ENCODE results near the gene DOK5. TPM values are rescaled to one million over a fixed set of nuclear protein-coding genes. Genes with fewer than 3 reads are reported as not detected.
A peak's percentile ranks its signal among the peaks of the same experiment; 100 is the strongest.

DOK5 gene
- total and polyA plus RNA-seq, 2 of the 8 experiments (the other 6 are each of a cell fraction or from before 2014, with no cell fraction given) = 8.9 to 15.0 TPM

DNA sequence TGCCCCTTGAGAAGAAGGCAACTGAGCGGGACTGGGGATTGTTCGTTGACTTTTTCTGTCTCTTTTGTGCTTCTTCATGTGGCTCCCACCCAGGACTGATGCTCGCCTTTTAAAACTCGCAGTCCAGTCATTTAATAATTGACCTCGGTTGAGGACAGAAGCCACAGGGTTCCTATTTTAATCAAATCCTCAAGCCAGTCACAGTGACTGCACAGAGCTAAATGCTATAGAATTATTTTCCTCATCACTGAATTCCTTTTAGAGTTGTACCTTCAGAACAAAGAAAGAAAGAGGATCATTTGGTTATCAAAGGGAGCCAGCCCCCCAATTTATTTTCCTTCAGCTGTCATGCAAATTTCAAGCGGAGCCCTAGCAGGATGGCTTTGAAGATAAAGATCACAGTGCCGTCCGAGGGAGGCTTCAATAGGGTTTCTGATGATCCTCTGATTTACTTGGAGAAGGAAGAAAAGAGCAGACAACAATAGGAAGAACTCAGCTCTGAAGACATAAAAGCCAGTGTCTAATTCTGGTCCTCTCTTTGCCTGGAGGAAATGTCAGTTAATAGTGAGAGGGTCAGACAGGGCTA, 186.6 kb downstream of the DOK5 start:
- DNase-seq (ENCODE audit: low read depth in 1 of 2, low spot score in 2 of 2) = no peak
- H2BK5ac ChIP-seq (ENCODE audit: low read depth, low read length) = no peak overlapping the region
- H3K4me2 ChIP-seq (ENCODE audit: insufficient read depth in 1 of 2, low read depth in 2 of 2, low read length in 2 of 2) = peak overlapping the region; percentile 12 to 15; a peak in 2 of 4 replicates
- no peak overlapping the region for H3K18ac ChIP-seq (ENCODE audit: extremely low read depth, low read length)
- no peak overlapping the region for H3K27ac ChIP-seq (ENCODE audit: low read depth, low read length)
- no peak for FAIRE-seq
- H3K27me3 ChIP-seq (replicated peaks in 1 of 4; ENCODE audit: control insufficient read depth in 3 of 4, extremely low read depth in 1 of 4, insufficient read depth in 3 of 4, low read length in 3 of 4) = peaks cover 2 to 11% (median 4%) of the 10 kb centered on the region in 4 experiments; a peak in 5 of 7 replicates
- no peak overlapping the region for H3K23ac ChIP-seq (ENCODE audit: insufficient read length)
- no peak overlapping the region for H2AFZ ChIP-seq (ENCODE audit: low read length)
- no peak overlapping the region for H2BK12ac ChIP-seq (ENCODE audit: low read depth, low read length)
- H3K9me3 ChIP-seq (ENCODE audit: insufficient read depth in 2 of 2, low read depth in 1 of 2, low read length in 1 of 2) = no peaks in the 10 kb centered on the region
- H2AK5ac ChIP-seq (ENCODE audit: low read depth, low read length) = no peak overlapping the region
- H3K14ac ChIP-seq (ENCODE audit: insufficient read length) = no peak overlapping the region
- no peaks in the 10 kb centered on the region for H3K23me2 ChIP-seq (ENCODE audit: low read depth, low read length)
- H3K4me1 ChIP-seq (replicated peaks in 1 of 4; ENCODE audit: control insufficient read depth in 3 of 4, insufficient read depth in 4 of 4, low read length in 3 of 4) = peaks cover 0 to 4% (median 3%) of the 10 kb centered on the region in 4 experiments; a peak in 3 of 7 replicates
- no peaks in the 10 kb centered on the region for H4K20me1 ChIP-seq (replicated peaks in 1 of 2; ENCODE audit: control insufficient read depth in 1 of 2, insufficient read depth in 2 of 2, low read length in 2 of 2)
- H3K36me3 ChIP-seq (ENCODE audit: control insufficient read depth in 2 of 4, insufficient read depth in 4 of 4, low read length in 3 of 4) = no peaks in the 10 kb centered on the region
- H2BK120ac ChIP-seq (replicated peaks; ENCODE audit: low read depth, low read length) = no peak overlapping the region
- no peak overlapping the region for H2BK15ac ChIP-seq (ENCODE audit: low read length)
- H3K4me3 ChIP-seq (ENCODE audit: extremely low read depth in 1 of 4, insufficient read depth in 2 of 4, low read depth in 3 of 4, low read length in 4 of 4) = no peak overlapping the region
- CTCF ChIA-PET (ENCODE audit: partially characterized antibody) = interaction anchor here (1.2 to 1.3 kb wide), 2 partner anchors 19 kb away, joined by 5 to 6 read pairs; no protein-coding TSS in a partner anchor
- H3K79me1 ChIP-seq (ENCODE audit: low read depth, low read length) = no peaks in the 10 kb centered on the region
- no peaks in the 10 kb centered on the region for H3K79me2 ChIP-seq (ENCODE audit: control insufficient read depth in 1 of 2, insufficient read depth in 2 of 2, low read length in 2 of 2)
- POLR2A ChIA-PET (ENCODE audit: partially characterized antibody) = no interaction called here
- no peak overlapping the region for H3K56ac ChIP-seq (replicated peaks; ENCODE audit: insufficient read length, low read depth, low read length)
- H4K5ac ChIP-seq (ENCODE audit: insufficient read length, low read depth, low read length) = no peak overlapping the region
- no peak overlapping the region for H4K8ac ChIP-seq (ENCODE audit: extremely low read depth, insufficient read depth, low read length)
- no peak overlapping the region for H2BK20ac ChIP-seq (ENCODE audit: low read length)
- H3K9ac ChIP-seq (replicated peaks in 1 of 4; ENCODE audit: extremely low read depth in 1 of 4, low read depth in 3 of 4, low read length in 3 of 4) = no peak overlapping the region
- no peak overlapping the region for H4K91ac ChIP-seq (replicated peaks; ENCODE audit: insufficient read length, low read length)
- 29% methylated on average over 8 of the region's 8 CpGs; no CpG with 5 or more reads in 1 of the 2 experiments for WGBS, 2 experiments (ENCODE audit: extremely low coverage in 1 of 2, insufficient coverage in 1 of 2, insufficient read length in 1 of 2, insufficient replicate concordance in 2 of 2, low coverage in 1 of 2, low lambda C conversion rate in 2 of 2, missing lambda C conversion rate in 1 of 2)
- no peak overlapping the region for H3K4ac ChIP-seq (replicated peaks; ENCODE audit: insufficient read length, low read depth, low read length)
- peak; percentile 85 for TF ChIP-seq NANOG (IDR thresholded peaks at IDR 0.05; ENCODE audit: insufficient read depth, low read depth, low read length, poor library complexity, severe bottlenecking)
